ENCODE results near the gene PITPNM3. TPM values are rescaled to one million over a fixed set of nuclear protein-coding genes. Genes with fewer than 3 reads are reported as not detected.

PITPNM3 gene
- total RNA-seq, 1 donor from 2014 or later = 1.3 TPM

DNA sequence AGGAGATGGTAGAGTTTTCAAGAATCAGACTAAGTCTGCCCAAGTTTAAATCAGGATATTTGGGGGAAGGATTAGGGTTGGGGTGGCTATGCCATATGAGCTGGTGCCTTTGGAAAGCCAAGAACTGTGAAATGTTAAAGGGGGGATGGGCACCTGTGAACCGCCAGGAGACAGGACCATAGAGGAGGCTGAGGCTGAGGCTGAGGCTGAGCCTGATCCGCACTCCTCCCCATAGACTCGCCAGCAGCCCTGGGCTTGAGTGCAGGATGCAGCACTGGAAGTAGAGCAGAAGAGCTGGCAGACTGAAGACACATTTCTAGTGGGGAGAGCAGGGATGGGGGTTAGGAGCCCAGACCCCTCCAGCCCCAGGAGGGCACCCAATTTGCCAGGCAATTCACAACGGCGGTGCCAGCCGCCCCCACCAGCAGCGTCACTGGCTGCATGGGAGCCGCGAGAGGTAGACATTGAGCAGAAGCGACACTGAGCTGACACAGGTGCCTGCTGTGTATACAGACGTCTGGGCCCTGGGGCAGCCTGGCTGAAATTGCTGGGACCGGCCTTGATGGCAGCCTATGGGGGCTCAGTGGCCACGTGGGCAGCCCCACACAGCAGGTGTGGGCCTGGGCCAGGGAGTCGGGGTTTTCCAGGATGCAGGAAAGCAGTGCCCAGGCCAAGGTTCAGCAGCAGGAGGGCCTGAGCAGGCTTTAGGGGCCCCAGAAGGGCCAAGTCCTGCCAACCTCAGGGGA lies 102.9 kb downstream of the PITPNM3 start:
- TF ChIP-seq, protein P1, sequence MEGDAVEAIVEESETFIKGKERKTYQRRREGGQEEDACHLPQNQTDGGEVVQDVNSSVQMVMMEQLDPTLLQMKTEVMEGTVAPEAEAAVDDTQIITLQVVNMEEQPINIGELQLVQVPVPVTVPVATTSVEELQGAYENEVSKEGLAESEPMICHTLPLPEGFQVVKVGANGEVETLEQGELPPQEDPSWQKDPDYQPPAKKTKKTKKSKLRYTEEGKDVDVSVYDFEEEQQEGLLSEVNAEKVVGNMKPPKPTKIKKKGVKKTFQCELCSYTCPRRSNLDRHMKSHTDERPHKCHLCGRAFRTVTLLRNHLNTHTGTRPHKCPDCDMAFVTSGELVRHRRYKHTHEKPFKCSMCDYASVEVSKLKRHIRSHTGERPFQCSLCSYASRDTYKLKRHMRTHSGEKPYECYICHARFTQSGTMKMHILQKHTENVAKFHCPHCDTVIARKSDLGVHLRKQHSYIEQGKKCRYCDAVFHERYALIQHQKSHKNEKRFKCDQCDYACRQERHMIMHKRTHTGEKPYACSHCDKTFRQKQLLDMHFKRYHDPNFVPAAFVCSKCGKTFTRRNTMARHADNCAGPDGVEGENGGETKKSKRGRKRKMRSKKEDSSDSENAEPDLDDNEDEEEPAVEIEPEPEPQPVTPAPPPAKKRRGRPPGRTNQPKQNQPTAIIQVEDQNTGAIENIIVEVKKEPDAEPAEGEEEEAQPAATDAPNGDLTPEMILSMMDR (conservative IDR thresholded peaks at IDR 0.05; ENCODE audit: low read depth, low read length) = no peak
- no peak overlapping the region for H3K4me3 ChIP-seq (ENCODE audit: low read depth, low read length)
- no peak for DNase-seq (ENCODE audit: low read depth)

DNA sequence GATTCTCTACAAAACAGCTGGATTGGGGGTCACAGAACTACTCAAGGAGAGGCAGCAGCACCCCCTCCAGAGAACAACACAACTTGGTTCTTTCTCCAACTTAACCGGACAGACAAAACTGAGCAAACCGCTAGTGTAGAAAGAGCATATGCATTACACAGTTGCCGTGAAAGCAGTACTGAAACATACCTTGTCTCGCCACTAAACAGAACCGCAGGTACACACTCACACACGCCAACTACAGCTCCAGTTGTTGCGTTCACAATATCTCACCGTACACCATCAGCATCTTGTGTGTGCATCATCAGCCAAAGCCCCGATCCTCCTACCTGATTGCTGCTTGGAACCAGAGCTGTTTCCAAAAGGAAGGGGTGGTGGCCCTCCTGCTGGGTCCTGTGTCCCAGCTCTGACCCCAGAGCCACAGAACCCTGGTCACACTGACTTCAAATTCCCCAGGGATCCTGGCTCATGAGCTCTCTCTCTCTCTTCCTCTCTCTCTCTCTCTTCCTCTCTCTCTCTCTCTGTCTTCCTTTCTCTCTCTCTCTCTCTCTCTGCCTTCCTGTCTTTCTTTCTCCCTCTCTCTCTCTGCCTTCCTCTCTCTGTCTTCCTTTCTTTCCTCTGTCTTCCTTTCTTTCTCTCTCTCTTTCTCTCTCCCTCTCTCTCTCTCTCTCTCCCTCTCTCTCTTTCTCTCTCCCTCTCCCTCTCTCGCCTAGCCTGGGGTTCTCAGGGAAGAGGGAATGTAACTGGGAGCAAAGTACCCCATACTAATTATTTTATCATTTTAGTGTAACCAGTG lies 103.7 kb downstream of the PITPNM3 start:
- DNase-seq (ENCODE audit: low read depth) = no peak
- H3K4me3 ChIP-seq (ENCODE audit: low read depth, low read length) = no peak overlapping the region

DNA sequence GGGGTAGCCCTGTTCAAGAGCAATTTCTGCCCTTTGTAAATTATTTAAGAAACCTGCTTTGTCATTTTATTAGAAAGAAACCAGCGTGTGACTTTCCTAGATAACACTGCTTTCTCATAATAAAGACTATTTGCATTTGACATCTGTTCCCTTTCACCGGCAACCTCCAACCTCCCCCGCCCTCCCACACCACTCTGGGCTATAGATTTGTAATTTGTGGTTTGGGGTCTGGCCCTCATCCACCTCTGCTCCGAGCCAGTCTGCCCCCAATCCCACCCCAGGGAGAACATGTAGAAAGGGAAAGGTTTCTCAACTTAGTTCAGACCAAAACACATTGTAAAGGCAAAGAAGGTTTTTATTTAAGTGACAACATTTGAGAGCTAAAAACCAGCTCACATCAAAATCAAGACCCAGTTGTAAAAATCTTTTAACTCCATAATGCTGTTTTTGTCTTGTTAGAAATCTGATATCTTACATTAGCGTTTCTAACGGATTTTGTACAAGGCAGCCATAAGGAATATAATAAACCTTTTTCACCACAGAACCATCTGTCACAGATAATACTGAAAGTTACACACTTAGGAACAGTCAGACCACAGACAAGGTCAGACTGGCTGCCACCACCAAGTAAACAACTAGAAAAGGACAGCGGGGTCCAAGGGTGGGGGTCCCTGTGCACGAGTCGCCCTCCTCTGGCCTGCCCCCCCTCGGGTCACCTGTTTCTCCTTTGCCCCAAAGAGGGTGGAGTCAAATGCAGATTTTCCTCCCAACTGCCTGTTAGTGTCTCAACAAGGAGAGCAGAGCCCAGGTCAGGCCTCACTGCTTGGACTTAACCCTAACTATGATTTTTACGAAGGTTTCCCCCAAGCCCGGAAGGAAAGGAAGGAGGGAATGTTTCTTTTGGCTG lies 105.2 kb downstream of the PITPNM3 start:
- no peak for DNase-seq (ENCODE audit: low read depth)
- no peak overlapping the region for H3K4me3 ChIP-seq (ENCODE audit: low read depth, low read length)
- TF ChIP-seq, protein P1 (conservative IDR thresholded peaks at IDR 0.05; ENCODE audit: low read depth, low read length) = no peak

More for the DNA sequence above, 103.7 kb downstream of the PITPNM3 start:
- TF ChIP-seq, protein P1 (conservative IDR thresholded peaks at IDR 0.05; ENCODE audit: low read depth, low read length) = no peak

DNA sequence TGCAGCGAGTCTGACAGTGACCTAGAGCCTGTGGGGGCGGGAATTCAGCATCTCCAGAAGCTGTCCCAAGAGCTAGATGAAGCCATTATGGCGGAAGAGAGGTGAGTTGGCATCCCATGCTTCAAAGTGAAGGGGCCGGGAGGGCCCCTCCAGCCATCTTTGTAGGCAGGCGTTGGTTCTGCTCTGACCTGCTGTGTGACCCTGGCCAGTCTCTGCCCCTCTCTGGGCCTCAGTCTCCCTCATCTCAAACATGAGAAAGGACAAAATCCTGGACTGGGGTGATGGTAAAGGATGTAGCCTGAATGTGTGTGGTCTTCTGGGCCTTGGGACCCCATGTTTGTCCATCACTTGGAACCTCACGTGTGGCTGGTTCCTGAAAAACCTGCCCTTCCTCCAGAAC lies 107.0 kb downstream of the PITPNM3 start:
- DNase-seq (ENCODE audit: low read depth) = no peak
- no peak overlapping the region for H3K4me3 ChIP-seq (ENCODE audit: low read depth, low read length)
- TF ChIP-seq, protein P1 (conservative IDR thresholded peaks at IDR 0.05; ENCODE audit: low read depth, low read length) = no peak

DNA sequence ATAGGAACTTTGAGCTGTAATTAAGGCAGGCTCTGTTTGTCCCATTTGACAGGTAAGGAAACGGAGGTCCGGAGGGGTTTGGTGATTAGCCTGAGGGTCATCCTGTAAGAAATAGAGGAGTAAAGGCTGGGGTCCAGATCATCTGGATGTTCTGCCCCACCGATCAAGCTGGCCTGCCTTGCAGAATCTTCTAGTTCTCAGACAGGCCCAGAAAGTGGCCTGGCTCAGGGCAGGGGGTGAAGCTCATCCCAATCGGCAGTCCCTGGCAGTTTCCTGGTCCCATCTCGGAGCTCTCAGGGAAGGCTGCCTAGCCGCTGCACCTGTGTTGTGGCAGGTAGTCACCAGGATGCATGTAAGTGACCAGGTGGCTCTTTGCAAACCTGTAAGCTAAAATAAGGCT lies 107.9 kb downstream of the PITPNM3 start:
- TF ChIP-seq, protein P1 (conservative IDR thresholded peaks at IDR 0.05; ENCODE audit: low read depth, low read length) = no peak
- no peak for DNase-seq (ENCODE audit: low read depth)
- no peak overlapping the region for H3K4me3 ChIP-seq (ENCODE audit: low read depth, low read length)

DNA sequence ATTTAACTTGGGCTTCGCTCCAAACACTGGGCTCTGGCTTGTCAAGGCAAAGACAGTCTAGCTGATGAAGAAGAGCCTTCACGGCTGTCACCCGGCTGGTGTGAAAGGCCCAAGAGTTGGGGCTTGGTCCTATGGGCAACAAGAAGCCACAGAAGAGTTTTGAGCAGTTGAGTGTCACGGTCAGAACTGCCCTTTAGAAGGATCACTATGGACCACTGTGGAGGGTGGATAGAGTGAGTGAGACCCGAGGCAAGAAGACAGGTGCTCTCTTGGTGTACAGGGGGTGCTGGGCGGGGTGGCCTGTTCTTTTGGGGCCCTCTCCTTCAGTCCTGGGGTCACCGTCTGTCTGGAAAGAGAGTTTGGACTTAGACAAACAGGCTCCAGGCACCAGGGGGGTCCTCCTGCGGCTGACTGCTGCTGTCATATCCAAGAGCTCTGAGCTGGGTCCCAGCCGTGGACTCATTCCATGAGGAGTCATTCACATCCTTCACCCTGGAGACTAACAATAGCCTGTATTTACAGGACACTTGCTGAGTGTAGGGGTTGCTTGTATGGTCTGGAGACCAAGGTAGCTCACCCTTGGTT lies 109.7 kb downstream of the PITPNM3 start:
- no peak for DNase-seq (ENCODE audit: low read depth)
- TF ChIP-seq, protein P1 (conservative IDR thresholded peaks at IDR 0.05; ENCODE audit: low read depth, low read length) = no peak
- H3K4me3 ChIP-seq (ENCODE audit: low read depth, low read length) = no peak overlapping the region
